Measurements from ENCODE around the gene RNF169.

The RNF169 gene

DNA sequence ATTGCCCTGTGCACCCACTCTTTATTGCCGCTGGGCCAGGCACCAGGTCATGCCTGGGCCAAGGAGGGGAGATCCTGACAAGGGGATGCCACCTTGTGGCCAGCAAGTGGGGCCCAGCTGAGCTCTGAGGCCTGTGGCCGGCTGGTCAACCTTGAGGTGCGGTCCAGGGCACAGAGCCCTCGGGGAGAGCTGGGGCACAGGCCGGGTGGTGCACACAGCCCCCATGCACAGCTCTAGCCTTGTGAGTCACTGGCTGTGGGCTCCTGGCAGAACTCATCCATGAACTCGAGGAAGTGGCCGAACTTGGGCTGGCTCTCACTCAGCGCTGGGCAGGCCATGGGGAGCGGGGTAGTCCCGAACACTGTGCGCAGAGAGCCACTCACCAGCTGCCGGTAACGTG, 94.3 kb downstream of the RNF169 start:
- TF ChIP-seq, protein P1, sequence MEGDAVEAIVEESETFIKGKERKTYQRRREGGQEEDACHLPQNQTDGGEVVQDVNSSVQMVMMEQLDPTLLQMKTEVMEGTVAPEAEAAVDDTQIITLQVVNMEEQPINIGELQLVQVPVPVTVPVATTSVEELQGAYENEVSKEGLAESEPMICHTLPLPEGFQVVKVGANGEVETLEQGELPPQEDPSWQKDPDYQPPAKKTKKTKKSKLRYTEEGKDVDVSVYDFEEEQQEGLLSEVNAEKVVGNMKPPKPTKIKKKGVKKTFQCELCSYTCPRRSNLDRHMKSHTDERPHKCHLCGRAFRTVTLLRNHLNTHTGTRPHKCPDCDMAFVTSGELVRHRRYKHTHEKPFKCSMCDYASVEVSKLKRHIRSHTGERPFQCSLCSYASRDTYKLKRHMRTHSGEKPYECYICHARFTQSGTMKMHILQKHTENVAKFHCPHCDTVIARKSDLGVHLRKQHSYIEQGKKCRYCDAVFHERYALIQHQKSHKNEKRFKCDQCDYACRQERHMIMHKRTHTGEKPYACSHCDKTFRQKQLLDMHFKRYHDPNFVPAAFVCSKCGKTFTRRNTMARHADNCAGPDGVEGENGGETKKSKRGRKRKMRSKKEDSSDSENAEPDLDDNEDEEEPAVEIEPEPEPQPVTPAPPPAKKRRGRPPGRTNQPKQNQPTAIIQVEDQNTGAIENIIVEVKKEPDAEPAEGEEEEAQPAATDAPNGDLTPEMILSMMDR (IDR thresholded peaks at IDR 0.05; ENCODE audit: extremely low read depth, missing control alignments), result peak; percentile 5
- DNase-seq (ENCODE audit: low spot score), result no peak

DNA sequence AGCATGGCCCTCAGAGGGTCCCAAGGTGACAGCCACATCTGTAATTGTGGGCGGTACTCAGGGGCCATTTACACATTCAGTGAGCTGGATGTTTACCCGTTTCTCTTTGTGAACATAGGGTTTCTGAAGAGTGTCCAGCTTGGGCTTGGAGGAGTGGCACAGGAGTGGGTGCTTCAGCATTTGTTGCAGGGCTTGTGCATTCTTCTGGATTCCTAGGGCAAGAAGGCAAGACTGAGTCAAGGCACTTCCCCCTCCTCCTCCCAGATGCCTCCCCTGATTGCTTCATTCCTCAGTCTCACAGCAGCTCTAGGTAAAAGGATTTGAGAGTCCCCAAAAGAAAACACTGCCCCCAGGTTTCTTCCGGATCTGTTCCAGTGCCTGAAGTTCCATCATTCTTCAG, 95.4 kb downstream of the RNF169 start:
- DNase-seq (ENCODE audit: low spot score), result no peak
- TF ChIP-seq, protein P1 (IDR thresholded peaks at IDR 0.05; ENCODE audit: extremely low read depth, missing control alignments), result no peak

DNA sequence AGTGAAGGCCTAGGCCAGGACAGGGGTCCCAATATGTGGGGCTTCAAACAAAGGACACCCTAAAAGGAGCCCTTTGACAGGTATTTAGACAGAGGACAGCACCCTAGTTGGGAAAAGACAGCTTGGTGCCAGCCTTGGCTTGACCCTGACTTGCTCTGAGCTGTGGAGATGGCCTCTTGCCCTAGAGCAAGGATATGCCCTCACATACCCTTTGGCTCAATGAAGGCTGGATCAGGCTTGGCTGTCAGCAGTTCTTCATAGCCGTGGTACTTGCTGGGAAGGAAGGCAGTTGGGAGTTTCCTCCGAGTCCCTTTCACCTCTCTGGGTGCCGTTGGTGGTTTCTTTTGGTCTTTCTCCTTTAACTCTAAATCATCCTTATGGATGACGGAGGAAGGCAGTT, 96.2 kb downstream of the RNF169 start:
- TF ChIP-seq, protein P1 (IDR thresholded peaks at IDR 0.05; ENCODE audit: extremely low read depth, missing control alignments), result no peak

DNA sequence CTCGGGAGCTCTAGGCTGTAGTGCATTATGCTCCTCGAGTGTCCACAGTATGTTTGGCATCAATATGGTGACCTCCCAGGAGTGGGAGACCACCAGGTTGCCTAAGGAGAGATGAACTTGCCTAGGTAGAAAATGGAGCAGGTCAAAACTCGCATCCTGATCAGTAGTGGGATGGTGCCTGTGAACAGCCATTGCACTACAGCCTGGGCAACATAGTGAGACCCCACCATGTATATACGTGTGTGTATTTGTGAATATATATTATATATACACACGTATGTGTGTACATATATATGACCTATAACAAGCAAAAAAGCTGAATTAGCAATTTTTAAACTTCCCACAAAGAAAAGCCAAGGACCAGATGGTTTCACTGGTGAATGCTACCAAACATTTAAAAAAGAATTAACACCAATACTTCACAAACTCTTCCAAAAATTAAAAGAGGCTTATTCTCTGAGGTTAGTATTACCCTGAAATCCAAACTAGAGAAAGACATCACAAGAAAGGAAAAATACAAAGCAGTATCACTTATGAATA, 97.4 kb downstream of the RNF169 start:
- DNase-seq (ENCODE audit: low spot score), result no peak
- TF ChIP-seq, protein P1 (IDR thresholded peaks at IDR 0.05; ENCODE audit: extremely low read depth, missing control alignments), result no peak

More for the DNA sequence above, 96.2 kb downstream of the RNF169 start:
- DNase-seq (ENCODE audit: low spot score), result no peak

DNA sequence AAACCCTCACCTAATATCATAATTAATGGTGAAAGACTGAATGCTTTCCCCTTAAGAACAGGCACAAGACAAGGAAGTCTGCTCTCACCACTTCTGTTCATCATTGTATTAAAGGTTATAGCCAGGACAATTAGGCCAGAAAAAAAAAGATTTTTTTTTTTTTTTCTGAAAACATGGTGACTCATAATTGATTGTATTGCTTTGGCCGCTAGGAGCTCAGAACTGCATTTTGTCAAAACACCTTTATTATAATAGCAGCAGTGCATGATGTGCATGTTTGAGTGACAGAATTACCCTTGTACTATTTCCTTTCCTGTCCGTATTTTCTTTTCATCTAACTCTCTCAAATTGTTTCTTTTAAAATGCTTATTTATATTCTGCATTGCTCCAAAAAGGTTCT, 98.1 kb downstream of the RNF169 start:
- DNase-seq (ENCODE audit: low spot score), result no peak
- TF ChIP-seq, protein P1 (IDR thresholded peaks at IDR 0.05; ENCODE audit: extremely low read depth, missing control alignments), result no peak

DNA sequence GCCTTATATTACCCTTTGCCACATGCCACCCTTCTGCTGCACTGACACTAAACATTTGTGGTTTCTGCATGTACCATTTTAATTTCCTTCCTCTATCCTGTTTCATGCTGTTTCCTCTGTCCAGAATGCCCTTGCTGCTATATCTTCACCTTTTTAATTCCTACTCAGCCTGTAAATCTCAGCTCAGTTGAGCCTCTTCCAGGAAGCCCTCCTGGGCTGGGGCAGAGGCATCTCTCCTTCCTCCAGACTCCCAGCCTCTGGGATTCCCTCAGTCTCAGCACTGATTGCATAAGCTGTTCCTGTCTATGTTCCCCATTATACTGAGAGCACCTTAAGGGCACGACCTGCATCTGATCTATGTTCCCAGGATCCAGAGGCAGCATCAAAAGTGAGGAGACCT, 98.7 kb downstream of the RNF169 start:
- TF ChIP-seq, protein P1 (IDR thresholded peaks at IDR 0.05; ENCODE audit: extremely low read depth, missing control alignments), result no peak

DNA sequence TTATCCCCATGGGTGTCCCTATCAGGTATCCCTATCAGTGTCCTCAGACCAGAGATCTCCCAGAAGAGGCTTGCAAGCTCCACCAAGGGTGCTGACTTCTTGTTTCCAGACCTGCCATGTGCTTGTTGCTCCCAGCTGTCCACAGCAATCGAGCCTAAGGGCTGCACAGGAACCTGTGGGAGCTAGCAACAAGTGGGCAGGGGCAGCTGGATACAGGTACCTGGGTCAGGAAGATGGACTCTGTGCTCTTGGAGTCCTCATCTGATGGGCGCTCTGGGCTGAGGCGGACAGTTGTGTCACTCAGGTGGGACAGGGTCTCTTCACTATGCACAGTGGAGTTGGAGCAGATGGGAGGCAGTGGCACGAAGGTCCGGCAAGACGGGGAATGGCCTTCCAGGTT, 99.2 kb downstream of the RNF169 start:
- no peak for DNase-seq (ENCODE audit: low spot score)
- TF ChIP-seq, protein P1 (IDR thresholded peaks at IDR 0.05; ENCODE audit: extremely low read depth, missing control alignments), result no peak

More for the DNA sequence above, 98.7 kb downstream of the RNF169 start:
- no peak for DNase-seq (ENCODE audit: low spot score)
